HCT116 (cell line): ENCODE results near the gene PTPN12. TPM values are rescaled to one million over a fixed set of nuclear protein-coding genes. Genes with fewer than 3 reads are reported as not detected.

ENCODE experiments used
- ATAC-seq: fragments of 200-7000 bp; cut with Tn5 transposase; 2 replicates; pipeline ENCODE4 v1.9.1; 2020; ENCODE audit warnings: mild to moderate bottlenecking, moderate library complexity
- BruUV-seq: library from RNA; stranded (reverse); fragments of 400-500 nt; replicated peaks from 2 replicates; lab custom pipeline; 2021; lab: Mats Ljungman, UMichigan
- CTCF ChIA-PET: fragments of 300-600 bp; sonication (Branson Sonifier 250); formaldehyde crosslinking; loops from one replicate; lab custom pipeline; 2021; ENCODE audit warnings: antibody characterized with exemption; lab: Charles Lee
- POLR2A ChIA-PET: fragments of 300-600, 350-600 bp; sonication (Branson Sonifier 250); formaldehyde crosslinking; loops from one replicate; lab custom pipeline; 2021; ENCODE audit warnings: antibody characterized with exemption; lab: Charles Lee
- RAD21 ChIA-PET, 2 experiments: fragments of 300-600 bp; sonication (Branson Sonifier 250); formaldehyde crosslinking; loops; one replicate each; lab custom pipeline; 2023; ENCODE audit warnings: low total read pairs in 2 of 2; ENCODE audit not compliant: uncharacterized antibody in 2 of 2, unreplicated experiment in 2 of 2, low non-redundant PET in 1 of 2; lab: Charles Lee
- DNase-seq: peaks from one replicate; pipeline ENCODE4 v3.0.0-alpha.2; 2010; ENCODE audit warnings: low read depth, low spot score
- H2AFZ ChIP-seq: fragments of 200-600 bp; shearing (Covaris generic), sonication (generic); 2 replicates; pipeline ENCODE4 v1.6.1; 2017; ENCODE audit warnings: low read depth, mixed run types, mixed read lengths, antibody characterized with exemption, low read length; ENCODE audit not compliant: poor library complexity, severe bottlenecking
- H3K27ac ChIP-seq: 2 replicates; pipeline ENCODE4 v1.5.1; 2012; ENCODE audit warnings: low read depth, low read length
- H3K27me3 ChIP-seq: fragments of 200-600 bp; sonication (generic); 2 replicates; pipeline ENCODE4 v1.6.1; 2016; ENCODE audit warnings: mixed run types, low read length, mixed read lengths; ENCODE audit not compliant: insufficient read depth
- H3K36me3 ChIP-seq, 2 experiments: fragments of 200-500 bp in 1 of 2; fragments of 200-600 bp in 1 of 2; sonication (Bioruptor generic) in 1 of 2; sonication (generic) in 1 of 2; 2 replicates each; pipeline versions ENCODE4 v1.5.1 to v1.6.1; 2014 to 2016; ENCODE audit warnings: low read length in 2 of 2, inconsistent platforms in 1 of 2, mixed read lengths in 1 of 2, mixed run types in 1 of 2; ENCODE audit not compliant: insufficient read depth in 2 of 2, control insufficient read depth in 1 of 2
- H3K4me1 ChIP-seq, 2 experiments: fragments of 200-600 bp in 1 of 2; sonication (generic) in 1 of 2; 2 replicates each; pipeline versions ENCODE4 v1.5.1 to v1.6.1; 2012 to 2017; ENCODE audit warnings: low read length in 2 of 2, inconsistent platforms in 1 of 2, mild to moderate bottlenecking in 1 of 2, mixed read lengths in 1 of 2, mixed run types in 1 of 2, moderate library complexity in 1 of 2; ENCODE audit not compliant: insufficient read depth in 2 of 2, control insufficient read depth in 1 of 2
- H3K4me2 ChIP-seq: fragments of 200-600 bp; sonication (generic); 2 replicates; pipeline ENCODE4 v1.6.1; 2017; ENCODE audit warnings: mixed run types, low read length, mixed read lengths
- H3K4me3 ChIP-seq, 2 experiments: fragments of 200-600 bp in 1 of 2; sonication (generic) in 1 of 2; replicated peaks in 1 of 2; 2 replicates each; pipeline ENCODE4 v1.5.1; 2011 to 2016; ENCODE audit warnings: low read length in 2 of 2, control low read depth in 1 of 2, low read depth in 1 of 2, mild to moderate bottlenecking in 1 of 2, mixed read lengths in 1 of 2, mixed run types in 1 of 2
- H3K79me2 ChIP-seq: fragments of 200-600 bp; sonication (generic); 2 replicates; pipeline ENCODE4 v1.6.1; 2017; ENCODE audit warnings: mild to moderate bottlenecking, mixed run types, low read length, moderate library complexity, mixed read lengths; ENCODE audit not compliant: insufficient read depth
- H3K9ac ChIP-seq: fragments of 200-600 bp; sonication (generic); 2 replicates; pipeline ENCODE4 v1.6.1; 2016; ENCODE audit warnings: low read length, mixed read lengths
- H3K9me2 ChIP-seq: fragments of 200-600 bp; sonication (generic), shearing (Covaris generic); 2 replicates; pipeline ENCODE4 v1.6.1; 2017; ENCODE audit warnings: mixed run types, mild to moderate bottlenecking, moderate library complexity; ENCODE audit not compliant: insufficient read depth
- H3K9me3 ChIP-seq, 2 experiments: fragments of 200-500 bp in 1 of 2; fragments of 200-600 bp in 1 of 2; sonication (Bioruptor generic) in 1 of 2; sonication (generic) in 1 of 2; 2 replicates each; pipeline ENCODE4 v1.6.1; 2014 to 2017; ENCODE audit warnings: low read length in 2 of 2, mixed read lengths in 2 of 2, inconsistent platforms in 1 of 2, low read depth in 1 of 2, mild to moderate bottlenecking in 1 of 2, mixed run types in 1 of 2, moderate library complexity in 1 of 2; ENCODE audit not compliant: control insufficient read depth in 1 of 2, insufficient read depth in 1 of 2
- H4K20me1 ChIP-seq: fragments of 200-600 bp; sonication (generic), shearing (Covaris generic); 2 replicates; pipeline ENCODE4 v1.6.1; 2017; ENCODE audit warnings: mixed run types, mild to moderate bottlenecking, moderate library complexity; ENCODE audit not compliant: insufficient read depth
- EZH2phosphoT487 ChIP-seq: fragments of 200-600 bp; IDR thresholded peaks from 2 replicates; pipeline ENCODE4 v1.6.1; 2018; ENCODE audit warnings: antibody characterized with exemption, borderline replicate concordance
- FOSL1 ChIP-seq: IDR thresholded peaks from 2 replicates; pipeline ENCODE4 v1.6.1; 2012; ENCODE audit warnings: low read depth
- POLR2A ChIP-seq: IDR thresholded peaks from 2 replicates; pipeline ENCODE4 v1.7.0; 2011; ENCODE audit warnings: borderline replicate concordance; ENCODE audit not compliant: insufficient read depth, insufficient read length; ENCODE audit errors: extremely low read depth
- POLR2AphosphoS5 ChIP-seq: IDR thresholded peaks from 2 replicates; pipeline ENCODE4 v1.6.1; 2011; ENCODE audit warnings: mild to moderate bottlenecking, low read depth, low read length, moderate library complexity
- SRF ChIP-seq: IDR thresholded peaks from 2 replicates; pipeline ENCODE4 v1.6.1; 2012; ENCODE audit warnings: low read depth
- YY1 ChIP-seq: IDR thresholded peaks from 2 replicates; pipeline ENCODE4 v1.6.1; 2011; ENCODE audit warnings: low read length, low read depth, moderate library complexity, mild to moderate bottlenecking; ENCODE audit not compliant: insufficient replicate concordance; ENCODE audit errors: extremely low read depth
- ZNF274 ChIP-seq: fragments of 200-500 bp; sonication (Bioruptor generic); IDR thresholded peaks from 2 replicates; pipeline ENCODE4 v1.6.1; 2014; ENCODE audit warnings: mild to moderate bottlenecking, low read depth, low read length, inconsistent platforms
- intact Hi-C: fragments of 100-400 bp; cut with micrococcal nuclease; formaldehyde crosslinking; loops from 2 replicates; pipeline ENCODE4 v1.10.0; 2022
- total RNA-seq: library from RNA; stranded (reverse); gene quantifications from one replicate; pipeline ENCODE4 v1.2.1, GENCODE V29; 2021; ENCODE audit not compliant: unreplicated experiment
- TF ChIP-seq, protein P1 (sequence below): IDR thresholded peaks from 2 replicates; pipeline ENCODE4 v1.6.1; 2012; ENCODE audit warnings: low read depth

PTPN12 gene
- total RNA-seq, 1 experiment from 2014 or later = 80.5 TPM

DNA sequence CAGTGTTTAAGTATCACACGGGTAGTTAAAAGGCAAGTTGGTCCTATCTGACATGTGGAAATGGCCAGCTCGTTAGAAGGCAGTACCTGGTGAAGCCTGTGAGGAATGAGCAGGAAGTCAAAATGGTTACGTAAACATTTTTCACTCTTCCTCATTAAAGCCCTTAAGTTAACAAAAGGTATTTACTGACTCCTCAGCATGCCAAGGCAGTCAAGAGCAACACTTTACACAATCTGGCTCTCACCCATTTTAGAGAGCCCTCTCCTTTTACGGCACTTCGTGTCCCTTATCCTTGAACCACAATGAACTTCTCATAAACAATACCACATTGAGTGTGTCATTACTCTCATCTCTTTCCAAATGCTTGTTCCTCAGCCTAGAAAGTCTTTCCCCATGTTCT is 148.1 kb downstream of the PTPN12 start:
- POLR2A ChIA-PET = no interaction called here
- CTCF ChIA-PET = no interaction called here
- TF ChIP-seq POLR2A = no peak
- no peak for TF ChIP-seq ZNF274
- no peak for TF ChIP-seq FOSL1
- TF ChIP-seq, protein P1, sequence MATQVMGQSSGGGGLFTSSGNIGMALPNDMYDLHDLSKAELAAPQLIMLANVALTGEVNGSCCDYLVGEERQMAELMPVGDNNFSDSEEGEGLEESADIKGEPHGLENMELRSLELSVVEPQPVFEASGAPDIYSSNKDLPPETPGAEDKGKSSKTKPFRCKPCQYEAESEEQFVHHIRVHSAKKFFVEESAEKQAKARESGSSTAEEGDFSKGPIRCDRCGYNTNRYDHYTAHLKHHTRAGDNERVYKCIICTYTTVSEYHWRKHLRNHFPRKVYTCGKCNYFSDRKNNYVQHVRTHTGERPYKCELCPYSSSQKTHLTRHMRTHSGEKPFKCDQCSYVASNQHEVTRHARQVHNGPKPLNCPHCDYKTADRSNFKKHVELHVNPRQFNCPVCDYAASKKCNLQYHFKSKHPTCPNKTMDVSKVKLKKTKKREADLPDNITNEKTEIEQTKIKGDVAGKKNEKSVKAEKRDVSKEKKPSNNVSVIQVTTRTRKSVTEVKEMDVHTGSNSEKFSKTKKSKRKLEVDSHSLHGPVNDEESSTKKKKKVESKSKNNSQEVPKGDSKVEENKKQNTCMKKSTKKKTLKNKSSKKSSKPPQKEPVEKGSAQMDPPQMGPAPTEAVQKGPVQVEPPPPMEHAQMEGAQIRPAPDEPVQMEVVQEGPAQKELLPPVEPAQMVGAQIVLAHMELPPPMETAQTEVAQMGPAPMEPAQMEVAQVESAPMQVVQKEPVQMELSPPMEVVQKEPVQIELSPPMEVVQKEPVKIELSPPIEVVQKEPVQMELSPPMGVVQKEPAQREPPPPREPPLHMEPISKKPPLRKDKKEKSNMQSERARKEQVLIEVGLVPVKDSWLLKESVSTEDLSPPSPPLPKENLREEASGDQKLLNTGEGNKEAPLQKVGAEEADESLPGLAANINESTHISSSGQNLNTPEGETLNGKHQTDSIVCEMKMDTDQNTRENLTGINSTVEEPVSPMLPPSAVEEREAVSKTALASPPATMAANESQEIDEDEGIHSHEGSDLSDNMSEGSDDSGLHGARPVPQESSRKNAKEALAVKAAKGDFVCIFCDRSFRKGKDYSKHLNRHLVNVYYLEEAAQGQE = no peak
- TF ChIP-seq YY1 = no peak
- no peak for TF ChIP-seq POLR2AphosphoS5
- no peak for TF ChIP-seq SRF
- TF ChIP-seq EZH2phosphoT487 = no peak
- intact Hi-C loops = no loop called here
- ATAC-seq (no peak), DNase-seq (no peak)
- no peak overlapping the region for H3K4me2 ChIP-seq
- peaks cover 2 to 7% of the 10 kb centered on the region in 2 experiments; a peak in 2 of 4 replicates for H3K36me3 ChIP-seq
- H2AFZ ChIP-seq = no peak overlapping the region
- peaks cover 3 to 4% of the 10 kb centered on the region in 2 experiments; a peak in 2 of 4 replicates for H3K4me1 ChIP-seq
- H4K20me1 ChIP-seq = no peaks in the 10 kb centered on the region
- no peaks in the 10 kb centered on the region for H3K27me3 ChIP-seq
- H3K4me3 ChIP-seq = no peak overlapping the region
- peaks cover 23% of the 10 kb centered on the region for H3K79me2 ChIP-seq
- RAD21 ChIA-PET = no interaction called here
- no peaks in the 10 kb centered on the region for H3K9me3 ChIP-seq
- H3K9me2 ChIP-seq = no peaks in the 10 kb centered on the region
- H3K9ac ChIP-seq = no peak overlapping the region
- BruUV-seq = no TSS peak
- no peak overlapping the region for H3K27ac ChIP-seq
